COR-L47 (cell line): Measurements from ENCODE around the gene NCKAP5.

Source experiments
- DNase-seq: peaks from one replicate; lab custom pipeline; 2025; lab: John Stamatoyannopoulos, UW

Gene NCKAP5

GRCh38 chr2:132797556-132797955 lies 770.7 kb downstream of the NCKAP5 start:
- DNase-seq = no peak

- DNase-seq = no peak
Measured at GRCh38 chr2:132797071-132797470, 771.2 kb downstream of the NCKAP5 start.

GRCh38 chr2:132795220-132795619 lies 773.0 kb downstream of the NCKAP5 start:
- no peak for DNase-seq

- DNase-seq = no peak
Measured at GRCh38 chr2:132793532-132793931, 774.7 kb downstream of the NCKAP5 start.

- DNase-seq = no peak
Measured at GRCh38 chr2:132790207-132790785, 778.0 kb downstream of the NCKAP5 start.

- no peak for DNase-seq
Measured at GRCh38 chr2:132789066-132789465, 779.2 kb downstream of the NCKAP5 start.

- DNase-seq = no peak
Measured at GRCh38 chr2:132788310-132788838, 779.9 kb downstream of the NCKAP5 start.

GRCh38 chr2:132783883-132784282 lies 784.4 kb downstream of the NCKAP5 start:
- DNase-seq = no peak

GRCh38 chr2:132782176-132782783 lies 786.0 kb downstream of the NCKAP5 start:
- no peak for DNase-seq

- no peak for DNase-seq
Measured at GRCh38 chr2:132780651-132781050, 787.6 kb downstream of the NCKAP5 start.

GRCh38 chr2:132779206-132779721 lies 789.0 kb downstream of the NCKAP5 start:
- no peak for DNase-seq

- DNase-seq = no peak
Measured at GRCh38 chr2:132776287-132776686, 792.0 kb downstream of the NCKAP5 start.

- DNase-seq = no peak
Measured at GRCh38 chr2:132774189-132774588, 794.1 kb downstream of the NCKAP5 start.

- DNase-seq = no peak
Measured at GRCh38 chr2:132773331-132773730, 794.9 kb downstream of the NCKAP5 start.

GRCh38 chr2:132772340-132772739 lies 795.9 kb downstream of the NCKAP5 start:
- no peak for DNase-seq

- DNase-seq = no peak
Measured at GRCh38 chr2:132766573-132766972, 801.7 kb downstream of the NCKAP5 start.

GRCh38 chr2:132761437-132761836 lies 806.8 kb downstream of the NCKAP5 start:
- DNase-seq = no peak

- DNase-seq = no peak
Measured at GRCh38 chr2:132760971-132761370, 807.3 kb downstream of the NCKAP5 start.

GRCh38 chr2:132760405-132760804 lies 807.9 kb downstream of the NCKAP5 start:
- no peak for DNase-seq

- DNase-seq = no peak
Measured at GRCh38 chr2:132758995-132759394, 809.3 kb downstream of the NCKAP5 start.

GRCh38 chr2:132757676-132758075 lies 810.6 kb downstream of the NCKAP5 start:
- DNase-seq = no peak

GRCh38 chr2:132757002-132757589 lies 811.2 kb downstream of the NCKAP5 start:
- no peak for DNase-seq

- no peak for DNase-seq
Measured at GRCh38 chr2:132754867-132755472, 813.3 kb downstream of the NCKAP5 start.
